HK-2 (cell line): ENCODE data around the gene C17orf100.
A peak's percentile ranks its signal among the peaks of the same experiment; 100 is the strongest.

Source experiments
- DNase-seq: peaks from one replicate; pipeline ENCODE4 v3.0.0-alpha.2; 2018; ENCODE audit not compliant: unreplicated experiment

Gene C17orf100

DNA sequence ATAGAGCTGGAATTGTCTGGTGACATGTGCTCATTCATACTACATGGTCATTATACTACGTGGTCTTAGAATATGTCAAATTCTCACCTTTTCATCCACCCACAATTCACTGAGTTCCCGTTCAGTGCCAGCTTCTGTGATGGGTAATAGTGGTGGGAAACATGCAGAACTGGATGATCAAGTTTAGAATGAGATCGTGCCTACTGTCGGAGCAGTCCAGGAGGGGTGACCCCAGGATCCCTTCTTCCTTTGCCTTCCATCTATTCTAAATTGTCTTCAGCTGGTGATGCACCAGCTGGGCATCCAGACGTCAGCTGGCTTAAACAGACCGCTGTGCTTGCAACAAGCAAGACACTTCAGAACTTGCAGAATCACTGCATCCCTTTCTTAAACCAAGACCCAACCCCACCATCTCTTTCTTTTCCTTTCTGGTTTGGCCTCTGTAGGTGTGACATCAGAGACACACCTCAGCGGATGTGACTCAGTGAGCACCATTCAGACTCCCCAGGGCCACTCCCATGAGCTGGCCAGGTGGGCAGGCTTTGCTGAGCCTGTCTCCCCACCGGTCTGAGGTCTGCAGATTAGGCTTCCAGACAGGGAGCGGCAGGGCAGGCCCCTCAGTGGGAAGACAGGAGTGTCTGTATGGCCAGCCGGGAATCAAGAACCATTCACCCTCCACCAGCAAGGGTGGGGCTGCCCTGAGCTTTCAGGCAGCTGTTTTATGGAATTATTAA lies 18.1 kb downstream of the C17orf100 start:
- DNase-seq: no peak

GRCh38 chr17:6670571-6670970 lies 19.0 kb downstream of the C17orf100 start:
- no peak for DNase-seq

DNA sequence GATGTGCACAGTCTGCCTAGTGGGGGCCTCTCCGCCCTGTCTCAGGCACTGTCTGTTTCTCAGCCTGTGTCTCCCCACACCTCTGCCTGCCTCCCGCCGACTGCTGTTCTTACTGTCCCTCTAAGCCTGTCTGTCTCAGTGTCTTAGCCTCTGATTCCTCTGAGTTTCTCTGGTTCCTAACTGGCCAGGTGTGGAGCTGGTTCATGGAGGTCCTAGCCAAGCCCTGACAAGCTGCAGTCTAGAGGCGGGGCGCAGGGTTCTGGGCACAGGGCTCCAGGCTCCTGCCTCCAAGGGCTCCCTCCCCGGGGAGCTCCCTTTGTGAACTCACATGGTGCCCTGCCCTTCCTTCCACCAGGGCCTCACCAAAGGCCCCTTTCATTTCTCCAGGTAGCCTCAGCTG lies 19.4 kb downstream of the C17orf100 start:
- DNase-seq: no peak

GRCh38 chr17:6671431-6671830 lies 19.9 kb downstream of the C17orf100 start:
- DNase-seq: no peak

DNA sequence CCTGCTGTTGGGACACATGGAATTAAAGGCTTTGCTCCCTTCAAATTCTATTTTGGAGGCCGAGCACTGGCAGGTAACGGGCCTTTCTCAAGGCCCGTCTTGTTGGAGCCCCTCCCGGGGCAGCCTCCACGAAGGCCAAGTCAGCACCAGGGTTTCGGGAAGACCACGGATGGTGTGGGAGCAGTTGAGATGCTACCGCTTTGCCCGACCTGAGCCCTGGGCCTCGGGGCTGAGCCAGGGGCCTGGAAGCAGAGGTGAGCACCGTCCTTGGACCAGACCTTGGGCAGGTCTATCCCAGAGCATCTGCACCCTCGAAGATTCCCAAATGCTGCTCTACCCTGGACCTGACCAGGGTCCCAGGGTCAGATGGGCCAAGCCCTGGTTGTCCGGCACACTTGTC lies 23.0 kb downstream of the C17orf100 start:
- DNase-seq: no peak

GRCh38 chr17:6675201-6675825 lies 23.8 kb downstream of the C17orf100 start:
- no peak for DNase-seq

DNA sequence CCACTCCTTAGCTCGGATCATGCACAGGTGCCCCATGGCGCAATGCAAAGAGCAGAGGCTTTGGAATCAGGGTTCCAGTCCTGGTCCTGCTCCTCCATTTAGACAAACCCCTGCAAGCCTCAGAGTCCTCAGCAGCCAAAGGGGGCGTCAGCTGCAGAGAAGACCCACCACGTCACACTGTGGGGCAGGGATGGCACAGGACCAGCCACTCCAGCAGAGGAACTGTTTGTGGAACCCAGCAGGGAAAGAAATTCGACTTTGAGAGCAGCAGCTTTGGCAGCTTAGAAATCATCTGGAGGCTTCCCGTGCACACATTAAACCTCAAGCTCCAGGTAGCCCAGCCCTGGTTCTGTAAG lies 25.2 kb downstream of the C17orf100 start:
- no peak for DNase-seq

DNA sequence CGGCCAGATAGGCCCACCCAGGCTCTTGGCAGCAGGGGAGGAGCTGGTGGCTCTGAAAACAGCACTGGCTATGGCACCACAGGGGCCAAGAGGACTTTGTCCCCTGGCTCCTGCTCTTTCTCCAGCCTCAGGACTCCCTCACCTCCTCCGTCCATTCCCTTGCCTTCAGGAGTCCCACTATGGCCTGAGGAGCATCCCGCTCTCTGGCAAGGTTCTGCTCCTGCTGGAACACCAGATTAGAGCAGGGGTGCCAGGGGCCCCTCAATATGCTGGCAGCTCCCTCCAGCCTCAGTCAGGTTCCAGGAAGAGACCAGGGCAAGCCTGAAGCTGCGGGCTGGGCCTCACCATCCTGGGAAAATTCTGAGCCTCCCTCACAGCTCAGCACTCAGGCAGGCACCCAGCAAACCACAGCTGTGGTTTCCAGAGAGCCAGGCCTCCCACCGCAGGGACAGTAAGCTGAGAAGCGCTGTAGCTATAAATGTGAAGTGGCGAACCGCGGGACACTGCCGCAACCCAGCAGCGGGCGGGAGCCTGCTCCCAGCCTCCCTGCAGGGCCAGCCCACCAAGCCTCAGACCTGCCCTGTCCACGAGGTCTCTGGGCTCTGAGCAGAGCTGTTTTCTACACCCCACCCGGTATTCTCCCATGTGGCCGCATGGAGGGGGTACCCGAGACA lies 25.7 kb downstream of the C17orf100 start:
- DNase-seq: peak; percentile 77

GRCh38 chr17:6677946-6678345 lies 26.4 kb downstream of the C17orf100 start:
- DNase-seq: no peak

DNA sequence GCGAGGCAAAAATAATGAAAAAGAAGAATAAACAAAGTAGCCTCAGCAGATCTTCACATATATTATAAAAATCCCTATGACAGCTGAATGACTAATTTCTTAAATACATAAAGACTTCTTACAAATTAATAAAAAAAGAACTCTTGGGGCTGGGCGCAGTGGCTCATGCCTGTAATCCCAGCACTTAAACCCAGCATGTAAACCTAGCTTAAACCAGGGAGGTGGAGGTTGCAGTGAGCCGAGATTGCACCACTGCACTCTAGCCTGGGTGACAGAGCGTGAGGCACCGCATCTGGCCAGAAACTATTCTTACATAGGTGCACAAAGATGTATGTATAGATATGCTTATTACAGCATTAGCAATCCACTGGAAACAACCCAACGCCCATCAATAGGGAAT lies 27.7 kb downstream of the C17orf100 start:
- no peak for DNase-seq

DNA sequence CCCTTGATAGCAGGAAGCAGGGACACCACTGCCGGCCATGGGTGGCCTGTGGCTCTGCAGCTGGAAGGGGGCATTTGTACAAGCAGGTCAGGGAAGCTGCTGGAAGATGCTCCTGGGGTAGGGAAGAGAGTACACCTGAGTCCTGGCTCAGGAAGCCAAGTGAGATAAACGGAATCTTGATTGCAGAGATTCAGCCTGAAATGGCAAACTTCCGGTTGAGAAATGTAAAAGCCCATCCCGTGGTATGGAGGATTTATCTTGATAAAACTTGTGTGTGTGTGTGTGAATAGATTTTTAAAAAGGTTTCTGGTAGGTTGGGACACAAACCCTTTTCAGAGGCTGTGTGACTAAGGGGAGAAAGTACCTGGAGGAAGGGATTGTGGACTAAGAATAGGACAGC lies 29.6 kb downstream of the C17orf100 start:
- no peak for DNase-seq

DNA sequence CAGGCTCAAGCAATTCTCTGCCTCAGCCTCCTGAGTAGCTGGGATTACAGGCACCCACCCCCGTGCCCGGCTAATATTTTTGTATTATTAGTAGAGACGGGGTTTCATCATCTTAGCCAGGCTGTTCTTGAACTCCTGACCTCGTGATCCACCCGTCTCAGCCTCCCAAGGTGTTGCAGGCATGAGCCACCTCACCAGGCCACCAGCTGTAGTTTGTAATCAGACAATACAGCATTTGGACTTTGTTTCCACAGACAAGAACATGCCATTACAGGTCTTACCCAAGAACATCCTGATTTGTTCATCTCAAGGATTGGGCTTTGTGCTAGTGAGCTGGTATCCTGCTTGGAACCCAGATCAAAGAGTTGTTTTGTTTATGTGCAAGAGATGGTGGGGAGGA lies 30.1 kb downstream of the C17orf100 start:
- no peak for DNase-seq

- DNase-seq: no peak
Measured at GRCh38 chr17:6682339-6682738, 30.8 kb downstream of the C17orf100 start.

GRCh38 chr17:6683081-6683684 lies 31.6 kb downstream of the C17orf100 start:
- no peak for DNase-seq

DNA sequence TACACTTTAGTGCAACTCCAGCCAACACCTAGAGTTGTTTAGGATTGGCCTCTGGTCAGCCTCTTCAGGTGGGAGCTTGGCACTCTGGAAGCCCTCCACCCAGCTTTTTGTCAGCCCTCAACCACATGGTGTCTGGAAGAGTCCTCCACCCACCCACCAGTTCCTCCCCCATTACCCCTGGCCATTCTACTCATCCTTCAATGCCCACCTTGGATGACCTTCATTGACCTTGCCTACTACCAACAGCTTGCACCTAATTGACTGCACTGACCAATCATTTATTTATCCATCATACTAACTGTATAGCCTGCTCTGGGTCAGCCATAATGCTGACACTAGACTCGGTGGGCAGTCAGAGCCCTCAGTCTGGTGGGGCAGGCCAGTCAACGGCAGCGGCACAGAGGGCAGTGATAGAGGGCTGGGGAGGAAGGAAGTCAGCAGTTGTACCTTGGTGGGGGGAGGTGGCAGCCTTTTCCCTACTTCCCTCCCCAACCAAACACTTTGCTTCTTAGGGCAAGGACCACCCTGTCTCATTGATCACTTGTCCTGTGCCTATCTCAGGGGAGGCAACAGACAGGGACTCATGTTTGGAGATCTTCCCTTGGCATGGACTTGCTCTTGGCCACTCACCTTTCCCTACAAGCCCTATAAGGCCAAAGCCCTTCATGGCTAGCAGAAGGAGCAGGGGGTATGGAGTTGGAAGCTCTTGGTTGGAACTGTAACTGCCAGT lies 32.3 kb downstream of the C17orf100 start:
- DNase-seq: no peak

- DNase-seq: no peak
Measured at GRCh38 chr17:6684460-6684783, 32.9 kb downstream of the C17orf100 start.

DNA sequence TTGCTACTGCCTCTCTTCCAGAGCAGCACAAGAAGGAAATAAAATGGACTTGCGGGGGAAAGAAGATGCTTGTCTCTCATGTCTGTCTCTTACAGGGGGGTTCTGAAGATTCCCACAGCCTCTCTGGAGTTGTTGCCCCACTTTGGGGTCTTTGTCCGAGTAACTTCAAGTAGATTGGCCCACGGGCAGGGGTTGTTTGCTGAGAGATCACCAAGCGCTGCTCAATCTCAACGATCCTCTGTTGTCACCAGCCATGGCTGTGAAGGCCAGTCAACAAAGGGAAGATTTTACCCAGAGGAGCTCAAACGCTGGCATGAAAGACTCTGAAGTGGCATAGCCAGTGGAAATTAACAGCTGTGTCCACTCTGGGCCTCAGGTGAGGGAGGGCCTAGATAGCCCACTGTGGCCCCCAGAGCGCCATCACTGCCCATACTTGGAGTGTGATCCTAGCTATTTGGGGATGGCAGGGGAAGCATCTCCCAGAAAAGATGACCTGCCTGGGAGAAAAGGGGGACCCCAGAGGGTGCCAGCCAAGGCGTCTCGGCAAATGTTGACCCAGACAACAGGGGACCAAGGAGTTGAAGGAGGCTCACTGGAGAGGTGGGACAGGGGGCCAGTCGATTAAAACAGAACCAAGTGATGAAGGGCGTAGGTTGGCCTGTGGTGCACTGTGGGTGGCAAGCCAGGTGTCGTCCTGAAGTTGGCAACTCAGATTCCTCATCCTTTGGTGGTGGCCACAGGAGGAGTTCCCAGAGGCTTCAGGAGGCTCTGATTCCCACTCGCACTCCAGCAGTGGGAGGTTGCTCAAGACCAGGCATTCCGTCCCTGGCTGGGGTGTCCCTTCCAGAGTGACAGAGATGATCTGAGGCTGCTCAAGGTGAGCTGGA lies 33.6 kb downstream of the C17orf100 start:
- DNase-seq: no peak

- no peak for DNase-seq
Measured at GRCh38 chr17:6686026-6686425, 34.5 kb downstream of the C17orf100 start.

GRCh38 chr17:6688944-6689343 lies 37.4 kb downstream of the C17orf100 start:
- DNase-seq: no peak

DNA sequence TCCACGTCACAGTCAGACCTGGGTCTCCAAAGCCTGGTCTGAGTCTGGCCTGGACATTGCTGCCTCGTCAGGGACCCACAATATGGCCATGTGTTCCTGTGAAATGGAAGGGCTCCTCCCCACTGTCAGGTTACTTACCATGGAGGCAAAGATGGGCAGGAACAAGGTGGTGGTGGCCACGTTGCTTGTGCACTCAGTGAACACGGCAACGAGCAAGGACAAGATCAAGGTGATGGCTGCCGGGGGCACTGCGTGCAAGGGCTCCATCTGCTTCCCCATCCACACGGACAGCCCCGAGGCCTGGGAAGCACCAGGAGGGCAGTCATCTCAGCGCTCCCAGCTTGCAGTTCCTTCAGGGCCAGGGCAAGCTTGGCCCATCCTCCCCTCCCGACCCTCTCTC lies 39.1 kb downstream of the C17orf100 start:
- no peak for DNase-seq

DNA sequence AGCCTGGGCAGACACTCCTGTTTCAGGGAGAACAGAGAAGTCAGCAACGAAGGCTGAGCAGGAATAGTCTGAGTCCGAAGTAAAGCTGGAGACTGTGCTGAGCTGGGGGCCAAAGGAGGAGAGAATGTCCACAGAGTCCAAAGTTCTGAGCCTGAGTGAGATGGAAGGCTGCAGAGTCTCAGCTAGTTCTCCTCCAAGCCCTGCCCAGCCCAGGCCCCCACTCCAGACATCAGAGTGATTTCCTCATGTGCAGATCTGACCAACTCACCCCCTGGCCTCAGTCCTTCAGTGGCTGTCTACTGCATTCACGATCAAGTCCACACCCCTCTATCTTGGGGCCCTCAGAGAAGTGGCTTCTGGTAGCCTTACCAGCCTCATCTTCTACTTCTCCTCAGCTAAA lies 40.0 kb downstream of the C17orf100 start:
- DNase-seq: no peak
